Tibial nerve (tissue), 4 donors: ENCODE measurements around the gene TCF12. TPM values are rescaled to one million over a fixed set of nuclear protein-coding genes. Genes with fewer than 3 reads are reported as not detected.

Experiments used
- DNase-seq, 2 donors: peaks; one replicate each; pipeline ENCODE4 v3.0.0-alpha.2; 2019; ENCODE audit warnings: low spot score in 2 of 2
- H3K27ac ChIP-seq, 4 donors: fragments of 200-600 bp; sonication (generic) in 3 of 4; one replicate each; pipeline ENCODE4 v1.5.1; 2017 to 2019; ENCODE audit warnings: mild to moderate bottlenecking in 1 of 4
- H3K27me3 ChIP-seq, 2 donors: fragments of 200-600 bp; sonication (generic) in 1 of 2; one replicate each; pipeline versions ENCODE4 v1.5.1 to v1.6.0; 2017 to 2019
- H3K36me3 ChIP-seq, 3 donors: fragments of 200-600 bp; sonication (generic); one replicate each; pipeline ENCODE4 v1.5.1; 2018 to 2019
- H3K4me1 ChIP-seq, 4 donors: fragments of 200-600 bp; sonication (generic) in 3 of 4; one replicate each; pipeline ENCODE4 v1.5.1; 2017 to 2019
- H3K4me3 ChIP-seq, 4 donors: fragments of 200-600 bp; sonication (generic) in 3 of 4; one replicate each; pipeline ENCODE4 v1.5.1; 2017 to 2019; ENCODE audit warnings: mild to moderate bottlenecking in 1 of 4, moderate library complexity in 1 of 4
- H3K9me3 ChIP-seq, 4 donors: fragments of 200-600 bp; sonication (generic) in 3 of 4; one replicate each; pipeline ENCODE4 v1.5.1; 2017 to 2019
- EP300 ChIP-seq, 2 donors: sonication (generic); formaldehyde crosslinking; IDR thresholded peaks; one replicate each; pipeline ENCODE4 v1.6.1; 2017; ENCODE audit warnings: antibody characterized with exemption in 2 of 2, mild to moderate bottlenecking in 1 of 2
- POLR2A ChIP-seq, 2 donors: fragments of 450-650 bp; IDR thresholded peaks; one replicate each; pipeline ENCODE4 v1.6.1; 2017; ENCODE audit warnings: antibody characterized with exemption in 2 of 2, mild to moderate bottlenecking in 2 of 2, moderate library complexity in 2 of 2
- WGBS, 2 donors: methylation state at CpG; one replicate each; pipeline ENCODE4 v1.1.5; 2018; 5-methylcytosine and 5-hydroxymethylcytosine counted together
- total RNA-seq, 4 donors: library from RNA; depleted of rRNA; stranded (reverse); fragments of >200 nt; gene quantifications; one replicate each; pipeline ENCODE4 v1.1.0, GENCODE V29; 2016
- TF ChIP-seq, protein P1 (sequence below), 5 experiments: fragments of 200-600 bp in 3 of 5; fragments of 450-650 bp in 2 of 5; sonication (generic) in 3 of 5; IDR thresholded peaks; one replicate each; pipeline ENCODE4 v1.5.1; 2016 to 2019; ENCODE audit warnings: antibody characterized with exemption in 5 of 5, mild to moderate bottlenecking in 3 of 5, moderate library complexity in 2 of 5

TCF12 gene
- total RNA-seq, 4 donors from 2014 or later: 117 to 181 (median 174) TPM

DNA sequence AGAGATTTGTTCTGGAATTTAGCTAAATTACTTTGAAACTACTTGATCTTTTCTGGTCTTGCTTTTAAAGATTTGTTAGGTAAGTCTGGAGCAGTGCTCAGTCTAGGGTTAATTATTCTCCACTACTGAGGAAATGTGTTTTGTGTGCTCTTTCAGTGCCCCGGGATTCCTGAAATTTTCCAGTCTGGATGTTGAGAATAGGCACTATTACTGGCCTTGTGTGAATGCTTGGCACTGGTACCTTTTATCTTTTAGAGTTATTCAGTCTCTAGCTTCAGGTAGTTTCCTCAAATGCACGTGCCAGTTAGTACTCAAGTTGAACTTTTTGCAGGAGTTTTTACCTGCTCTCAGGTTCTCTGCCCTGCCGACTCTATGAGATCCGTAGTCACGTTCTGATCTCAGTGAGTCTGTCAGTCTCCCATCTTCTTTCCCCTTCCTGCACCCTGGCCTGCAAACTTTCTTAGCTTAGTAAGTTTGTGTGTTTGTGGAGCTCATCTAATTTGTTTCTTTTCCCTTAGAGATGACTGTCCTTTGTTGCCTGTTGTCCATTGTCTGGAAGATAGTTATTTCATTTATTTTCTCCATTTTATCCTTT is 39.5 kb downstream of the TCF12 start:
- TF ChIP-seq EP300 (IDR thresholded peaks at IDR 0.05) (no peak), POLR2A (IDR thresholded peaks at IDR 0.05) (no peak)
- TF ChIP-seq, protein P1, sequence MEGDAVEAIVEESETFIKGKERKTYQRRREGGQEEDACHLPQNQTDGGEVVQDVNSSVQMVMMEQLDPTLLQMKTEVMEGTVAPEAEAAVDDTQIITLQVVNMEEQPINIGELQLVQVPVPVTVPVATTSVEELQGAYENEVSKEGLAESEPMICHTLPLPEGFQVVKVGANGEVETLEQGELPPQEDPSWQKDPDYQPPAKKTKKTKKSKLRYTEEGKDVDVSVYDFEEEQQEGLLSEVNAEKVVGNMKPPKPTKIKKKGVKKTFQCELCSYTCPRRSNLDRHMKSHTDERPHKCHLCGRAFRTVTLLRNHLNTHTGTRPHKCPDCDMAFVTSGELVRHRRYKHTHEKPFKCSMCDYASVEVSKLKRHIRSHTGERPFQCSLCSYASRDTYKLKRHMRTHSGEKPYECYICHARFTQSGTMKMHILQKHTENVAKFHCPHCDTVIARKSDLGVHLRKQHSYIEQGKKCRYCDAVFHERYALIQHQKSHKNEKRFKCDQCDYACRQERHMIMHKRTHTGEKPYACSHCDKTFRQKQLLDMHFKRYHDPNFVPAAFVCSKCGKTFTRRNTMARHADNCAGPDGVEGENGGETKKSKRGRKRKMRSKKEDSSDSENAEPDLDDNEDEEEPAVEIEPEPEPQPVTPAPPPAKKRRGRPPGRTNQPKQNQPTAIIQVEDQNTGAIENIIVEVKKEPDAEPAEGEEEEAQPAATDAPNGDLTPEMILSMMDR (IDR thresholded peaks at IDR 0.05): no peak
- no peaks in the 10 kb centered on the region for H3K27me3 ChIP-seq
- peaks cover 0 to 35% (median 5%) of the 10 kb centered on the region in 4 donors for H3K9me3 ChIP-seq
- H3K27ac ChIP-seq: no peak overlapping the region
- H3K4me1 ChIP-seq: peaks cover 0 to 5% (median 0%) of the 10 kb centered on the region in 4 donors
- peaks cover 0 to 12% (median 0%) of the 10 kb centered on the region in 3 donors for H3K36me3 ChIP-seq
- WGBS, 2 donors: 57 to 58% methylated on average over 5 of the region's 5 CpGs
- no peak overlapping the region for H3K4me3 ChIP-seq
- DNase-seq: no peak

DNA sequence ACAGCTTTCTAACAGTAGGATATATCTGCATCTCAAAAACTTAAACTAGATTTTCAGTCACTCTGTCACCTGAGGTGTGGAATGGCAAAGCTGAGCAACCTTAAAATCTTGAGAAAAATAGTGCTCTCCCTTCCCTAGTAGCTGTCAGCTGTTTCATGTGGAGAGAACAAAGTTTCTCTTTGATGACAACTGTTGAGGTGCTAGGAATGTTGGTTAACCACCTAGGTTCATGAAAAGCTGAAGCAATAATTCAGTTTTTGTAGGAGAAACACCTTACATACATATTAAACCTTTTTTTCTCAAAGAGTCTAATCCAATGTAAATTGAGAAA is 40.8 kb downstream of the TCF12 start:
- Histone ChIP-seq H3K4me1 (peaks cover 0 to 17% (median 4%) of the 10 kb centered on the region in 4 donors), H3K9me3 (peaks cover 0 to 35% (median 5%) of the 10 kb centered on the region in 4 donors), H3K4me3 (no peak overlapping the region), H3K27me3 (no peaks in the 10 kb centered on the region), H3K36me3 (peaks cover 0 to 12% (median 0%) of the 10 kb centered on the region in 3 donors), H3K27ac (no peak overlapping the region)
- no peak for TF ChIP-seq POLR2A (IDR thresholded peaks at IDR 0.05)
- no peak for TF ChIP-seq EP300 (IDR thresholded peaks at IDR 0.05)
- TF ChIP-seq, protein P1 (IDR thresholded peaks at IDR 0.05): no peak
- DNase-seq: no peak

DNA sequence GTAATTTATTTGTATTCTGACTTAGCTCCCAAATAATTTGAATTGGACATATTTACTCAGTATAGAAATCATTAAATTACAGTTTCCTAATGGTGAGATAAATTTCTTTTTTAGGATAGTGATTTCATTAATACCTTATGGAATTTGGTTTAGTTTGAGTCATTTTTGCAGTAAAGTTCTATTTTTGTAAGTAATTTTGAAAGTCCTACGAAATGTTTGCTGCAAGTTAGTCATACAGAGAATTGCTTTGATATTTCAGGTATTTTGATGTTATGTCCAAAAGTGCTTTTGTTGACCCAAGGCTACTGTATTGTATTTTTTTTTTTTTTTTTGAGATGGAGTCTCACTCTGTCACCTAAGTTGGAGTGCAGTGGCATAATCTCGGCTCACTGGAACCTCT is 41.7 kb downstream of the TCF12 start:
- peaks cover 0 to 29% (median 5%) of the 10 kb centered on the region in 4 donors for H3K9me3 ChIP-seq
- H3K36me3 ChIP-seq: peaks cover 0 to 6% (median 0%) of the 10 kb centered on the region in 3 donors
- H3K27me3 ChIP-seq: no peaks in the 10 kb centered on the region
- H3K27ac ChIP-seq: no peak overlapping the region
- H3K4me1 ChIP-seq: peaks cover 0 to 25% (median 4%) of the 10 kb centered on the region in 4 donors
- TF ChIP-seq POLR2A (IDR thresholded peaks at IDR 0.05) (no peak), EP300 (IDR thresholded peaks at IDR 0.05) (no peak)
- TF ChIP-seq, protein P1 (IDR thresholded peaks at IDR 0.05): no peak
- 92 to 96% methylated on average over 2 of the region's 2 CpGs for WGBS, 2 donors
- no peak for DNase-seq
- H3K4me3 ChIP-seq: no peak overlapping the region

DNA sequence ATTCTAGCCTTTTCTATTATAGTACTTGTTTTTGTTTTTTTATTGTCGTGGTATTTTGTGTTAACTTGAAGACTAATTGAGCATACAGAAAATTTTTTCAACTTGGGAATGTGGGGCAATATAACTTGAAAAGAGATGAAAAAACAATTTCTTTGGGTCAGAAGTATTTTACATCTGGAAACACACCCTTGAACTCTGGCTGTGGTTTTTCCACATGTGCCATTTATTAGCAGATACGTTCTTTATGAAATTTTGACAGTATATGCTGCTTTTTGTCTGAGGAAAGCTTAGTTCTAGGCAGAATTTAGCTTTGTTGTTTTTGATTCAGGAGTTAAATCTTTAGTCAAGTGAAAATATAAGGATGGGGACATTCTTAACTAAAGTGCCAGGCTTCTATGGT is 44.7 kb downstream of the TCF12 start:
- peaks cover 0 to 36% (median 4%) of the 10 kb centered on the region in 4 donors for H3K4me1 ChIP-seq
- no peak overlapping the region for H3K4me3 ChIP-seq
- no peaks in the 10 kb centered on the region for H3K27me3 ChIP-seq
- no peak for DNase-seq
- TF ChIP-seq EP300 (IDR thresholded peaks at IDR 0.05) (no peak), POLR2A (IDR thresholded peaks at IDR 0.05) (no peak)
- TF ChIP-seq, protein P1 (IDR thresholded peaks at IDR 0.05): no peak
- no peaks in the 10 kb centered on the region for H3K9me3 ChIP-seq
- no peak overlapping the region for H3K27ac ChIP-seq
- H3K36me3 ChIP-seq: no peaks in the 10 kb centered on the region
- 44 to 56% methylated on average over 2 of the region's 2 CpGs for WGBS, 2 donors

DNA sequence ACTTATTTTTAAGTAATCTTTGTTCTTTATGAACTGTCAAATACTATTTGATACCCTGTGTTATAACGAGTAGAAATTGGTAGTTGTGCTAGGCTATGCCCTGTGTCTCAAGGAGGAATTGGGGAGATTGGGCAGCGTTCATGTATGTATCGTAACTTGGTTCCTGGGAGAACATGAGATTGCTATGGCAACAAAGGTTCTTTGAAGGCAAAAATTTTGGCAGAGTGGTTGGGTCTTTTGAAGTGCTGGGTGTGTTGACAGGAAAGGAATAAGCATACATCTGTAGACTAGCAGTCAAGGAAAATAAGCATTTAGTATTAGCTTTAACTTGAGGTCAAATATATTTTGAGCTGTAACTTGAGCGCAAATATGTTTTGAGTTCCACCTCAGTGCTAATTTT is 45.3 kb downstream of the TCF12 start:
- peaks cover 0 to 37% (median 4%) of the 10 kb centered on the region in 4 donors for H3K4me1 ChIP-seq
- no peak for DNase-seq
- no peaks in the 10 kb centered on the region for H3K36me3 ChIP-seq
- 68 to 77% methylated on average over 4 of the region's 4 CpGs for WGBS, 2 donors
- H3K27ac ChIP-seq: no peak overlapping the region
- H3K9me3 ChIP-seq: no peaks in the 10 kb centered on the region
- TF ChIP-seq, protein P1 (IDR thresholded peaks at IDR 0.05): no peak
- TF ChIP-seq EP300 (IDR thresholded peaks at IDR 0.05) (no peak), POLR2A (IDR thresholded peaks at IDR 0.05) (no peak)
- no peak overlapping the region for H3K4me3 ChIP-seq
- H3K27me3 ChIP-seq: no peaks in the 10 kb centered on the region
